ENCODE data around the gene SLAIN2.

Gene SLAIN2

GRCh38 chr4:48420144-48420543 is 78.8 kb downstream of the SLAIN2 start:
- no peaks in the 10 kb centered on the region for H3K4me1 ChIP-seq (ENCODE audit: low read depth, poor library complexity, severe bottlenecking)
- no peak overlapping the region for H3K27ac ChIP-seq
- no peak overlapping the region for H3K4me3 ChIP-seq (IDR thresholded peaks at IDR 0.05; ENCODE audit: insufficient read depth, low read depth, low read length)
- H2AFZ ChIP-seq (ENCODE audit: low read depth): no peak overlapping the region
- H3K36me3 ChIP-seq (ENCODE audit: insufficient read depth): no peaks in the 10 kb centered on the region
- H3K4me2 ChIP-seq: no peak overlapping the region
- no peaks in the 10 kb centered on the region for H3K27me3 ChIP-seq (ENCODE audit: insufficient read depth, low read depth)
- no peak for TF ChIP-seq CTCF (conservative IDR thresholded peaks at IDR 0.05; ENCODE audit: low read depth, low read length)
- no peaks in the 10 kb centered on the region for H4K20me1 ChIP-seq (ENCODE audit: insufficient read depth)
- no peaks in the 10 kb centered on the region for H3K79me2 ChIP-seq (ENCODE audit: insufficient read depth, low read depth)
- H3K9ac ChIP-seq: no peak overlapping the region

- Histone ChIP-seq H3K79me2 (ENCODE audit: insufficient read depth, low read depth) (no peaks in the 10 kb centered on the region), H2AFZ (ENCODE audit: low read depth) (no peak overlapping the region), H4K20me1 (ENCODE audit: insufficient read depth) (no peaks in the 10 kb centered on the region), H3K27me3 (ENCODE audit: insufficient read depth, low read depth) (no peaks in the 10 kb centered on the region), H3K9ac (no peak overlapping the region), H3K4me3 (IDR thresholded peaks at IDR 0.05; ENCODE audit: insufficient read depth, low read depth, low read length) (no peak overlapping the region), H3K4me2 (no peak overlapping the region), H3K4me1 (ENCODE audit: low read depth, poor library complexity, severe bottlenecking) (no peaks in the 10 kb centered on the region), H3K36me3 (ENCODE audit: insufficient read depth) (no peaks in the 10 kb centered on the region), H3K27ac (no peak overlapping the region)
- TF ChIP-seq CTCF (conservative IDR thresholded peaks at IDR 0.05; ENCODE audit: low read depth, low read length): no peak
Measured at GRCh38 chr4:48421101-48421500, 79.8 kb downstream of the SLAIN2 start.

DNA sequence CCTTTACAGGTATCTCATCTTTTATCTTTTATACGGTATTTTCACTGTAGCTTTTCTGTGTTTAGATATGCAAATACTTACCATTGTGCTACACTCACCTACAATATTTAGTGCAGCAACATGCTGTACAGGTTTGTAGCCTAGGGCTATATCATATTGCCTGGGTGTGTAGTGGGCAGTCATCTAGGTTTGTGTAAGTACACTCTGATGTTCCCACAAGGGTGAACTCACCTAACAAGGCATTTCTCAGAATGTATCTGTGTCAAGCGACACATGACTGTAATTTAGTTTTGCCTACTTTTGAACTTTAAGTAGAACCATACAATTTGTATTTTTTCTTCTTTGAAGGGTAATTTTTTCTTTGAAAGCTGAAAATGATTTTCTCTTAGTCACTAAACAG is 87.6 kb downstream of the SLAIN2 start:
- no peaks in the 10 kb centered on the region for H3K4me1 ChIP-seq (ENCODE audit: low read depth, poor library complexity, severe bottlenecking)
- no peaks in the 10 kb centered on the region for H3K79me2 ChIP-seq (ENCODE audit: insufficient read depth, low read depth)
- TF ChIP-seq CTCF (conservative IDR thresholded peaks at IDR 0.05; ENCODE audit: low read depth, low read length): no peak
- no peak overlapping the region for H3K9ac ChIP-seq
- H3K36me3 ChIP-seq (ENCODE audit: insufficient read depth): no peaks in the 10 kb centered on the region
- no peaks in the 10 kb centered on the region for H3K27me3 ChIP-seq (ENCODE audit: insufficient read depth, low read depth)
- H3K4me2 ChIP-seq: no peak overlapping the region
- H3K27ac ChIP-seq: no peak overlapping the region
- H2AFZ ChIP-seq (ENCODE audit: low read depth): no peak overlapping the region
- no peak overlapping the region for H3K4me3 ChIP-seq (IDR thresholded peaks at IDR 0.05; ENCODE audit: insufficient read depth, low read depth, low read length)
- no peaks in the 10 kb centered on the region for H4K20me1 ChIP-seq (ENCODE audit: insufficient read depth)

DNA sequence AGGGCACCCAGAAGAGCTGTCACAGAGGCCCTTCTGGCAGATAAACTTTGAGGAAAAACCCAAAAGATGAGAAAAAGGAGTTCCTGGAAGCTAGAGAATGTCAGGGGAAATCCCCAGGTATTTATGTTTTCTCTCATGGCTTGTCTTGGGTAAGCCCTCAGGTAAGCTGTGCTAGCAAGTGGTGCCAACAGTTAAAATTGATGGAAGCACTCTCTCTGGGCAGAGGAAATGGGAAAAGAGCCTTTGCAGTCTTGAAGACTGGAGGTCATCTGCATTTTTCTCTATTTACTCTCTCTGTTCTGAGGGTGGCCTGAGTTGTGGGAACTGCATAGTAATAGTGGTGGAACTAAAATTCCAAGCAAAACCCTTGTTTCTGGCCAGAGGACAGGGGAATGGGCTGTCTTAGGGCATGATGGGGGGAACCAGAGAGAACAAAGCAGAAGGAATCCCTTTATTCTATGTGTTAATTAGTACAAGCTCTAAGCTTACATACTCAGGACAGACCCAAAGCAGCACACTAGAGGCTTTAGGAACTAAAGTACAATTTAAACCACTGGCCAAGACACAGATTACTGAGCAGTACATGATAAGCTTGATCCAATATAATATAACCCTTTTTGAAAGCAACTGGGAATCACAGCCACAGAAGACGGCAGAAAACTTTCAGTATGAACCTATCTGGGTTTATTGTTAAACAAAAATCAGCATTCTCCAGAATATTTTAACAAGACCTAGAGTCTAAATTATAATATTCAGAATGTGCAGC is 88.6 kb downstream of the SLAIN2 start:
- Histone ChIP-seq H3K79me2 (ENCODE audit: insufficient read depth, low read depth) (no peaks in the 10 kb centered on the region), H4K20me1 (ENCODE audit: insufficient read depth) (no peaks in the 10 kb centered on the region), H2AFZ (ENCODE audit: low read depth) (no peak overlapping the region), H3K27me3 (ENCODE audit: insufficient read depth, low read depth) (no peaks in the 10 kb centered on the region), H3K27ac (no peak overlapping the region), H3K4me1 (ENCODE audit: low read depth, poor library complexity, severe bottlenecking) (no peaks in the 10 kb centered on the region), H3K36me3 (ENCODE audit: insufficient read depth) (no peaks in the 10 kb centered on the region), H3K4me3 (IDR thresholded peaks at IDR 0.05; ENCODE audit: insufficient read depth, low read depth, low read length) (no peak overlapping the region), H3K9ac (no peak overlapping the region), H3K4me2 (no peak overlapping the region)
- no peak for TF ChIP-seq CTCF (conservative IDR thresholded peaks at IDR 0.05; ENCODE audit: low read depth, low read length)

All from KMS-11 (cell line).